Measurements from ENCODE around the gene IRF2. TPM values are rescaled to one million over a fixed set of nuclear protein-coding genes. Genes with fewer than 3 reads are reported as not detected.
"Not testable (repeated sequence)": the region's sequence is repeated elsewhere in the genome, so short reads cannot be mapped to it uniquely, and the experiment has no call there.

IRF2 gene
- total RNA-seq, 2 donors from 2014 or later: 33.5 to 37.2 TPM

- ATAC-seq (no peak), DNase-seq (no peak)
- no peaks in the 10 kb centered on the region for H3K9me3 ChIP-seq (ENCODE audit: control insufficient read depth, low read length, poor library complexity, severe bottlenecking)
- no peak overlapping the region for H3K27ac Mint-ChIP-seq
- H3K27me3 Mint-ChIP-seq: no peaks in the 10 kb centered on the region
- H3K4me1 Mint-ChIP-seq: no peaks in the 10 kb centered on the region
- no peaks in the 10 kb centered on the region for H3K36me3 Mint-ChIP-seq (ENCODE audit: low read depth)
- H3K4me3 Mint-ChIP-seq: no peak overlapping the region
Observed at GRCh38 chr4:184376126-184376838, 98.1 kb downstream of the IRF2 start.

GRCh38 chr4:184375623-184376022, 98.7 kb downstream of the IRF2 start:
- not testable (repeated sequence) for H3K4me1 Mint-ChIP-seq; H3K9me3 ChIP-seq (ENCODE audit: control insufficient read depth, low read length, poor library complexity, severe bottlenecking); H3K27me3 Mint-ChIP-seq; ATAC-seq; H3K4me3 Mint-ChIP-seq; H3K27ac Mint-ChIP-seq; H3K36me3 Mint-ChIP-seq (ENCODE audit: low read depth); DNase-seq

- Mint-ChIP-seq H3K36me3 (ENCODE audit: low read depth) (no peaks in the 10 kb centered on the region), H3K4me1 (no peaks in the 10 kb centered on the region), H3K4me3 (no peak overlapping the region), H3K27ac (no peak overlapping the region), H3K27me3 (no peaks in the 10 kb centered on the region)
- H3K9me3 ChIP-seq (ENCODE audit: control insufficient read depth, low read length, poor library complexity, severe bottlenecking): no peaks in the 10 kb centered on the region
- no peak for ATAC-seq
- DNase-seq: no peak
Observed at GRCh38 chr4:184375027-184375426, 99.3 kb downstream of the IRF2 start.

GRCh38 chr4:184373886-184374405, 100.4 kb downstream of the IRF2 start:
- H3K36me3 Mint-ChIP-seq (ENCODE audit: low read depth): no peaks in the 10 kb centered on the region
- DNase-seq (no peak), ATAC-seq (no peak)
- no peaks in the 10 kb centered on the region for H3K27me3 Mint-ChIP-seq
- no peaks in the 10 kb centered on the region for H3K4me1 Mint-ChIP-seq
- no peak overlapping the region for H3K4me3 Mint-ChIP-seq
- H3K9me3 ChIP-seq (ENCODE audit: control insufficient read depth, low read length, poor library complexity, severe bottlenecking): no peaks in the 10 kb centered on the region
- no peak overlapping the region for H3K27ac Mint-ChIP-seq

GRCh38 chr4:184371390-184371787, 103.0 kb downstream of the IRF2 start:
- peaks cover 4% of the 10 kb centered on the region for H3K27me3 Mint-ChIP-seq
- H3K36me3 Mint-ChIP-seq (ENCODE audit: low read depth): no peaks in the 10 kb centered on the region
- no peak overlapping the region for H3K4me3 Mint-ChIP-seq
- DNase-seq (no peak), ATAC-seq (no peak)
- H3K4me1 Mint-ChIP-seq: peaks cover 5% of the 10 kb centered on the region
- no peak overlapping the region for H3K27ac Mint-ChIP-seq
- H3K9me3 ChIP-seq (ENCODE audit: control insufficient read depth, low read length, poor library complexity, severe bottlenecking): no peaks in the 10 kb centered on the region

- H3K36me3 Mint-ChIP-seq (ENCODE audit: low read depth): no peaks in the 10 kb centered on the region
- peaks cover 4% of the 10 kb centered on the region for H3K27me3 Mint-ChIP-seq
- no peak overlapping the region for H3K4me3 Mint-ChIP-seq
- no peak overlapping the region for H3K27ac Mint-ChIP-seq
- DNase-seq (no peak), ATAC-seq (no peak)
- H3K9me3 ChIP-seq (ENCODE audit: control insufficient read depth, low read length, poor library complexity, severe bottlenecking): no peaks in the 10 kb centered on the region
- peaks cover 5% of the 10 kb centered on the region for H3K4me1 Mint-ChIP-seq
Observed at GRCh38 chr4:184370711-184371389, 103.5 kb downstream of the IRF2 start.

- Mint-ChIP-seq H3K36me3 (ENCODE audit: low read depth) (no peaks in the 10 kb centered on the region), H3K4me3 (no peak overlapping the region), H3K27ac (no peak overlapping the region), H3K27me3 (peaks cover 4% of the 10 kb centered on the region), H3K4me1 (peaks cover 5% of the 10 kb centered on the region)
- ATAC-seq: no peak
- DNase-seq: no peak
- H3K9me3 ChIP-seq (ENCODE audit: control insufficient read depth, low read length, poor library complexity, severe bottlenecking): no peaks in the 10 kb centered on the region
Observed at GRCh38 chr4:184369871-184370270, 104.5 kb downstream of the IRF2 start.

- ATAC-seq (no peak), DNase-seq (no peak)
- no peak overlapping the region for H3K27ac Mint-ChIP-seq
- peaks cover 4% of the 10 kb centered on the region for H3K27me3 Mint-ChIP-seq
- no peak overlapping the region for H3K4me3 Mint-ChIP-seq
- no peaks in the 10 kb centered on the region for H3K36me3 Mint-ChIP-seq (ENCODE audit: low read depth)
- peaks cover 5% of the 10 kb centered on the region for H3K4me1 Mint-ChIP-seq
- H3K9me3 ChIP-seq (ENCODE audit: control insufficient read depth, low read length, poor library complexity, severe bottlenecking): no peaks in the 10 kb centered on the region
Observed at GRCh38 chr4:184368731-184369130, 105.6 kb downstream of the IRF2 start.

- no peak for ATAC-seq
- H3K4me1 Mint-ChIP-seq: peaks cover 5% of the 10 kb centered on the region
- no peak overlapping the region for H3K4me3 Mint-ChIP-seq
- no peaks in the 10 kb centered on the region for H3K9me3 ChIP-seq (ENCODE audit: control insufficient read depth, low read length, poor library complexity, severe bottlenecking)
- H3K27me3 Mint-ChIP-seq: peaks cover 4% of the 10 kb centered on the region
- DNase-seq: no peak
- H3K36me3 Mint-ChIP-seq (ENCODE audit: low read depth): no peaks in the 10 kb centered on the region
- no peak overlapping the region for H3K27ac Mint-ChIP-seq
Observed at GRCh38 chr4:184368290-184368689, 106.1 kb downstream of the IRF2 start.

- H3K4me3 Mint-ChIP-seq: no peak overlapping the region
- H3K36me3 Mint-ChIP-seq (ENCODE audit: low read depth): no peaks in the 10 kb centered on the region
- DNase-seq: no peak
- H3K27me3 Mint-ChIP-seq: peaks cover 4% of the 10 kb centered on the region
- peaks cover 5% of the 10 kb centered on the region for H3K4me1 Mint-ChIP-seq
- no peak overlapping the region for H3K27ac Mint-ChIP-seq
- ATAC-seq: no peak
- no peaks in the 10 kb centered on the region for H3K9me3 ChIP-seq (ENCODE audit: control insufficient read depth, low read length, poor library complexity, severe bottlenecking)
Observed at GRCh38 chr4:184364100-184364921, 110.0 kb downstream of the IRF2 start.

GRCh38 chr4:184363258-184363657, 111.1 kb downstream of the IRF2 start:
- Mint-ChIP-seq H3K27ac (no peak overlapping the region), H3K27me3 (peaks cover 4% of the 10 kb centered on the region), H3K4me3 (no peak overlapping the region), H3K36me3 (ENCODE audit: low read depth) (no peaks in the 10 kb centered on the region), H3K4me1 (peaks cover 5% of the 10 kb centered on the region)
- DNase-seq (no peak), ATAC-seq (no peak)
- H3K9me3 ChIP-seq (ENCODE audit: control insufficient read depth, low read length, poor library complexity, severe bottlenecking): no peaks in the 10 kb centered on the region

GRCh38 chr4:184362396-184362795, 112.0 kb downstream of the IRF2 start:
- ATAC-seq (no peak), DNase-seq (no peak)
- Mint-ChIP-seq H3K36me3 (ENCODE audit: low read depth) (no peaks in the 10 kb centered on the region), H3K27ac (no peak overlapping the region), H3K27me3 (peaks cover 4% of the 10 kb centered on the region), H3K4me1 (peaks cover 5% of the 10 kb centered on the region), H3K4me3 (no peak overlapping the region)
- no peaks in the 10 kb centered on the region for H3K9me3 ChIP-seq (ENCODE audit: control insufficient read depth, low read length, poor library complexity, severe bottlenecking)

- no peak overlapping the region for H3K4me3 Mint-ChIP-seq
- no peak for DNase-seq
- no peaks in the 10 kb centered on the region for H3K36me3 Mint-ChIP-seq (ENCODE audit: low read depth)
- H3K27me3 Mint-ChIP-seq: peaks cover 1% of the 10 kb centered on the region
- H3K27ac Mint-ChIP-seq: no peak overlapping the region
- ATAC-seq: no peak
- H3K9me3 ChIP-seq (ENCODE audit: control insufficient read depth, low read length, poor library complexity, severe bottlenecking): no peaks in the 10 kb centered on the region
- peaks cover under 1% of the 10 kb centered on the region for H3K4me1 Mint-ChIP-seq
Observed at GRCh38 chr4:184361443-184361842, 112.9 kb downstream of the IRF2 start.

All from T-helper 17 cell (primary cell).